ENCODE data around the gene ALAD. TPM values are rescaled to one million over a fixed set of nuclear protein-coding genes. Genes with fewer than 3 reads are reported as not detected.
"Not testable (repeated sequence)": the region's sequence is repeated elsewhere in the genome, so short reads cannot be mapped to it uniquely, and the experiment has no call there.

ALAD gene
- total RNA-seq, 4 donors from 2014 or later, result 19.1 to 52.0 (median 33.5) TPM

DNA sequence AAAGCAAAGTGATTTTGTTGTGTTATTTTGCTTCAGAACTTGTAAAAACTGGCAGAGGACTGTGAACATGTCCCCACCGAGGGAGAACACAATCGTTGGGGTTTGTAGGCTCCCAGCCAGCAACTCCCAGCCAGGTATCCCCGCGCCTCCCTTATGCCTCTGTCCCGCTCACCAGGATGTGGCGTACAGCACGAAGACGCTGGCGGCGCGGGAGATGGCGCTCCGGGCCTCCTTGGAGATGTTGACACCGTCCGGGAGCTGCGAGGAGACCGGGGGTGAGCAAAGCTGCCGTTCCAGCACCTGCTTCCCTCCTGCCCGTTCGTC is 8.8 kb upstream of the ALAD start:
- Histone ChIP-seq H3K27ac (peak overlapping the region; percentile 92 to 99 (median 96)), H3K9me3 (no peaks in the 10 kb centered on the region), H3K4me1 (peaks cover 7 to 44% (median 10%) of the 10 kb centered on the region in 3 donors), H3K4me3 (peak overlapping the region; percentile 78 to 95 (median 90)), H3K27me3 (no peaks in the 10 kb centered on the region), H3K36me3 (peaks cover 0 to 20% (median 5%) of the 10 kb centered on the region in 3 donors)
- 0% methylated on average over 2 to 6 of the region's 20 CpGs for WGBS, 2 donors
- intact Hi-C loops (cut with DNase I), result loop anchor here (5.0 kb wide), 1 partner anchor 133 kb away; the partner anchor contains the start of genes CDC26 and PRPF4
- TF ChIP-seq POLR2A (IDR thresholded peaks at IDR 0.05), result no peak
- TF ChIP-seq, protein P1, sequence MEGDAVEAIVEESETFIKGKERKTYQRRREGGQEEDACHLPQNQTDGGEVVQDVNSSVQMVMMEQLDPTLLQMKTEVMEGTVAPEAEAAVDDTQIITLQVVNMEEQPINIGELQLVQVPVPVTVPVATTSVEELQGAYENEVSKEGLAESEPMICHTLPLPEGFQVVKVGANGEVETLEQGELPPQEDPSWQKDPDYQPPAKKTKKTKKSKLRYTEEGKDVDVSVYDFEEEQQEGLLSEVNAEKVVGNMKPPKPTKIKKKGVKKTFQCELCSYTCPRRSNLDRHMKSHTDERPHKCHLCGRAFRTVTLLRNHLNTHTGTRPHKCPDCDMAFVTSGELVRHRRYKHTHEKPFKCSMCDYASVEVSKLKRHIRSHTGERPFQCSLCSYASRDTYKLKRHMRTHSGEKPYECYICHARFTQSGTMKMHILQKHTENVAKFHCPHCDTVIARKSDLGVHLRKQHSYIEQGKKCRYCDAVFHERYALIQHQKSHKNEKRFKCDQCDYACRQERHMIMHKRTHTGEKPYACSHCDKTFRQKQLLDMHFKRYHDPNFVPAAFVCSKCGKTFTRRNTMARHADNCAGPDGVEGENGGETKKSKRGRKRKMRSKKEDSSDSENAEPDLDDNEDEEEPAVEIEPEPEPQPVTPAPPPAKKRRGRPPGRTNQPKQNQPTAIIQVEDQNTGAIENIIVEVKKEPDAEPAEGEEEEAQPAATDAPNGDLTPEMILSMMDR (IDR thresholded peaks at IDR 0.05), result no peak
- DNase-seq, result no peak

DNA sequence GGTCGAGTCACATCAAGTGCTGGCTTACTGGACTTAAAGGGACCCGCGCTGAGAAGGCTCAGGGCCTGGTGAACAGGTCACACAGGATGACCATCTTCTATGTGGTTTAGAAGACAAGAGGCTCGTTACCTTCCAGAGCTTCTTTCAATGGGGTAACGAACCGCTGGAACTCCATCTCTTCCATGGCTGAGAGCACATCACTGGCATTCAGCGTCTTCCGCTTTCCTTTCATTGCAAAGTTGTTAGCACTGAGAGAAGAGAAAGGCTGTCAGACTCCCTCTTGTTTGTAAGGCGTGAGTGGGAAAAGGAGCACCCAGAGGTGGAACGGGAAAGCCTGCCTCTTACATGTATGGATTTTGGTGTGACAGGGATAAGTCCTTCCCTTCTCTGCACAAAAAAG is 8.4 kb upstream of the ALAD start:
- Histone ChIP-seq H3K27ac (peak overlapping the region; percentile 92 to 99 (median 96)), H3K4me1 (peaks cover 7 to 44% (median 10%) of the 10 kb centered on the region in 3 donors), H3K4me3 (peak overlapping the region; percentile 78 to 95 (median 90)), H3K27me3 (no peaks in the 10 kb centered on the region), H3K36me3 (peaks cover 0 to 20% (median 5%) of the 10 kb centered on the region in 3 donors), H3K9me3 (no peaks in the 10 kb centered on the region)
- WGBS, 2 donors, result 31% methylated on average over 9 to 10 of the region's 10 CpGs
- intact Hi-C loops (cut with DNase I), result loop anchor here (5.0 kb wide), 1 partner anchor 132 kb away; the partner anchor contains the start of genes CDC26 and PRPF4
- TF ChIP-seq, protein P1 (IDR thresholded peaks at IDR 0.05), result no peak
- no peak for TF ChIP-seq POLR2A (IDR thresholded peaks at IDR 0.05)
- no peak for DNase-seq

GRCh38 chr9:113406873-113407511 is 5.9 kb upstream of the ALAD start:
- not testable (repeated sequence) for DNase-seq, H3K4me3 ChIP-seq, H3K27me3 ChIP-seq, H3K9me3 ChIP-seq
- Histone ChIP-seq H3K27ac (peak overlapping the region; percentile 27 to 64 (median 44)), H3K4me1 (peaks cover 7 to 47% (median 10%) of the 10 kb centered on the region in 3 donors), H3K36me3 (peaks cover 0 to 20% (median 5%) of the 10 kb centered on the region in 3 donors)
- intact Hi-C loops (cut with DNase I), result loop anchor here (5.0 kb wide), 1 partner anchor 130 kb away; the partner anchor contains the start of genes CDC26 and PRPF4
- TF ChIP-seq, protein P1 (IDR thresholded peaks at IDR 0.05), result peak; percentile 67 to 86 (median 82)
- 26 to 32% methylated on average over 7 of the region's 7 CpGs for WGBS, 2 donors

GRCh38 chr9:113406353-113406752 is 5.3 kb upstream of the ALAD start:
- intact Hi-C loops (cut with DNase I), result loop anchor here (5.0 kb wide), 1 partner anchor 129 kb away; the partner anchor contains the start of genes CDC26 and PRPF4
- not testable (repeated sequence) for H3K9me3 ChIP-seq, H3K4me3 ChIP-seq, H3K27me3 ChIP-seq, DNase-seq
- 84 to 87% methylated on average over 9 of the region's 9 CpGs for WGBS, 2 donors
- peaks cover 0 to 20% (median 5%) of the 10 kb centered on the region in 3 donors for H3K36me3 ChIP-seq
- peak overlapping the region; percentile 27 to 64 (median 44) for H3K27ac ChIP-seq
- peaks cover 7 to 46% (median 15%) of the 10 kb centered on the region in 3 donors for H3K4me1 ChIP-seq

DNA sequence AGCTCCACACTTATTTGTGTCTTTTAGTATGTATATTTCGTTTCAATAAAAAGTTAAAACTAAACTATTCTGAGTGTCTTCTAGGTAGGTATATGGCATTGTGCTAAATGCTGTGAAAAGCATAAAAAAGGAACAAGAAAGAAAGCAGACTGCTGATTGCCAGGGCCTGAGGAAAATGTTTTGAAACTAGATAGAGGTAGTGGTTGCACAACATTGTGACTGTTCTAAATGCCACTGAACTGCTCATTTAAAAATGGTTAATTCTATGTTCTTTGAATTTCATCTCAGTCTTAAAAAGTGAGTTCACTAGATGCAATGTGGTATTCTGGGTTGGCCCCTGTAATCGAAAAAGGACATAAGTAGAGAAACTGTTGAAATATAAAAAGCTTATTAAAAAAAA is 2.6 kb upstream of the ALAD start:
- Histone ChIP-seq H3K4me1 (peaks cover 3 to 59% (median 22%) of the 10 kb centered on the region in 3 donors), H3K27me3 (no peaks in the 10 kb centered on the region), H3K9me3 (no peaks in the 10 kb centered on the region), H3K27ac (no peak overlapping the region), H3K4me3 (no peak overlapping the region), H3K36me3 (peaks cover 0 to 15% (median 5%) of the 10 kb centered on the region in 3 donors)
- WGBS, 2 donors, result 72 to 73% methylated on average over 2 of the region's 2 CpGs
- intact Hi-C loops (cut with DNase I), result no loop called here
- no peak for TF ChIP-seq POLR2A (IDR thresholded peaks at IDR 0.05)
- TF ChIP-seq, protein P1 (IDR thresholded peaks at IDR 0.05), result no peak
- no peak for DNase-seq
